Activated CD4-positive, alpha-beta T cell treated with anti-CD3 and anti-CD28 coated beads, Interleukin-2, amount 50 U/mL, for 1 hour (primary cell): ENCODE measurements around the gene GPATCH3.
A peak's percentile ranks its signal among the peaks of the same experiment; 100 is the strongest.
"Not testable (repeated sequence)": the region's sequence is repeated elsewhere in the genome, so short reads cannot be mapped to it uniquely, and the experiment has no call there.

ENCODE experiments used
- DNase-seq: peaks from one replicate; pipeline ENCODE4 v3.0.0-alpha.2; 2020

Gene GPATCH3

GRCh38 chr1:26862781-26863684 lies 37.2 kb downstream of the GPATCH3 start, which contains the start of gene SFN:
Gene SFN, plus strand, starts transcription at chr1:26863149. Its CDS starts 64 bp downstream, at chr1:26863213.
- peak; percentile 49 for DNase-seq

- no peak for DNase-seq
Measured at GRCh38 chr1:26861889-26862378, 38.3 kb downstream of the GPATCH3 start.

- no peak for DNase-seq
Measured at GRCh38 chr1:26861286-26861701, 39.0 kb downstream of the GPATCH3 start.

- DNase-seq: no peak
Measured at GRCh38 chr1:26858891-26859640, 41.2 kb downstream of the GPATCH3 start.

GRCh38 chr1:26858160-26858559 lies 42.1 kb downstream of the GPATCH3 start:
- no peak for DNase-seq

- no peak for DNase-seq
Measured at GRCh38 chr1:26857473-26858060, 42.7 kb downstream of the GPATCH3 start.

- no peak for DNase-seq
Measured at GRCh38 chr1:26856604-26857469, 43.4 kb downstream of the GPATCH3 start.

GRCh38 chr1:26856181-26856580 lies 44.1 kb downstream of the GPATCH3 start:
- DNase-seq: no peak

- no peak for DNase-seq
Measured at GRCh38 chr1:26855636-26856035, 44.6 kb downstream of the GPATCH3 start.

GRCh38 chr1:26854906-26855305 lies 45.4 kb downstream of the GPATCH3 start:
- DNase-seq: no peak

GRCh38 chr1:26853600-26853999 lies 46.7 kb downstream of the GPATCH3 start:
- DNase-seq: no peak

- DNase-seq: peak; percentile 85
Measured at GRCh38 chr1:26853156-26853555, 47.1 kb downstream of the GPATCH3 start.

- no peak for DNase-seq
Measured at GRCh38 chr1:26852701-26853100, 47.6 kb downstream of the GPATCH3 start.

GRCh38 chr1:26851106-26851684 lies 49.1 kb downstream of the GPATCH3 start:
- DNase-seq: no peak

- no peak for DNase-seq
Measured at GRCh38 chr1:26848941-26849774, 51.1 kb downstream of the GPATCH3 start.

GRCh38 chr1:26848499-26848898 lies 51.8 kb downstream of the GPATCH3 start:
- no peak for DNase-seq

GRCh38 chr1:26847826-26848225 lies 52.4 kb downstream of the GPATCH3 start:
- not testable (repeated sequence) for DNase-seq

- DNase-seq: no peak
Measured at GRCh38 chr1:26844424-26845196, 55.7 kb downstream of the GPATCH3 start.
